ENCODE results near the gene TNF. TPM values are rescaled to one million over a fixed set of nuclear protein-coding genes. Genes with fewer than 3 reads are reported as not detected.

Gene TNF
- total and polyA plus RNA-seq, 2 of the 13 experiments (the other 11 are each of a cell fraction or from before 2014, with no cell fraction given), result not detected

GRCh38 chr6:31547727-31548543, 27.4 kb upstream of the TNF start (continued):
- TF ChIP-seq ZNF335 (CRISPR knock-in tag; IDR thresholded peaks at IDR 0.05) (no peak), ZSCAN21 (CRISPR knock-in tag; IDR thresholded peaks at IDR 0.05; ENCODE audit: borderline replicate concordance) (0 out of 2 replicates have a peak, but pooled peaks have one; percentile 12), U2AF1 (optimal IDR thresholded peaks at IDR 0.05; ENCODE audit: low read depth, low read length) (no peak), ZNF703 (CRISPR knock-in tag; IDR thresholded peaks at IDR 0.05; ENCODE audit: borderline replicate concordance) (no peak), ZNF263 (CRISPR knock-in tag; IDR thresholded peaks at IDR 0.05) (no peak), ZKSCAN1 (IDR thresholded peaks at IDR 0.05; ENCODE audit: low read length) (no peak), ZNF235 (CRISPR knock-in tag; IDR thresholded peaks at IDR 0.05; ENCODE audit: borderline replicate concordance) (no peak), ZBTB21 (CRISPR knock-in tag; IDR thresholded peaks at IDR 0.05) (no peak), ZSCAN20 (CRISPR knock-in tag; IDR thresholded peaks at IDR 0.05; ENCODE audit: borderline replicate concordance) (no peak), CHCHD3 (CRISPR knock-in tag; IDR thresholded peaks at IDR 0.05) (no peak), ZNF33B (CRISPR knock-in tag; IDR thresholded peaks at IDR 0.05) (0 out of 2 replicates have a peak, but pooled peaks have one; percentile 62), DBP (CRISPR knock-in tag; IDR thresholded peaks at IDR 0.05; ENCODE audit: not compliant biosample characterization) (no peak), HDAC1 (CRISPR knock-in tag; IDR thresholded peaks at IDR 0.05) (no peak; the same call in 1 of the 2 replicates), NR0B2 (CRISPR knock-in tag; IDR thresholded peaks at IDR 0.05) (no peak), SSRP1 (CRISPR knock-in tag; IDR thresholded peaks at IDR 0.05) (no peak), ELF1 (CRISPR knock-in tag; IDR thresholded peaks at IDR 0.05) (no peak), GPN1 (CRISPR knock-in tag; IDR thresholded peaks at IDR 0.05; ENCODE audit: borderline replicate concordance) (no peak), ZNF451 (CRISPR knock-in tag; IDR thresholded peaks at IDR 0.05) (0 out of 2 replicates have a peak, but pooled peaks have one; percentile 41), ZNF687 (CRISPR knock-in tag; IDR thresholded peaks at IDR 0.05) (peak; percentile 49; the same call in 1 of the 2 replicates), FOSL2 (CRISPR knock-in tag; IDR thresholded peaks at IDR 0.05) (peak; percentile 2; the same call in 1 of the 2 replicates), TRAFD1 (CRISPR knock-in tag; IDR thresholded peaks at IDR 0.05; ENCODE audit: borderline replicate concordance) (0 out of 2 replicates have a peak, but pooled peaks have one; percentile 6), MAFG (CRISPR knock-in tag; IDR thresholded peaks at IDR 0.05) (no peak), ZFY (CRISPR knock-in tag; IDR thresholded peaks at IDR 0.05) (0 out of 2 replicates have a peak, but pooled peaks have one; percentile 3), MATR3 (CRISPR knock-in tag; IDR thresholded peaks at IDR 0.05) (no peak)
